WTC11 (cell line): Measurements from ENCODE around the gene COL5A1.

Experiments
- CREB1 ChIP-seq: sonication (generic); formaldehyde crosslinking; IDR thresholded peaks from 2 replicates; pipeline ENCODE4 v1.8.0; 2023; ENCODE audit warnings: mild to moderate bottlenecking, missing genetic modification reagents
- GABPB1 ChIP-seq: sonication (generic); formaldehyde crosslinking; IDR thresholded peaks from 2 replicates; pipeline ENCODE4 v1.8.1; 2023; ENCODE audit warnings: mild to moderate bottlenecking, missing genetic modification reagents
- NR2C2 ChIP-seq: sonication (generic); formaldehyde crosslinking; IDR thresholded peaks from 2 replicates; pipeline ENCODE4 v1.8.0; 2022; ENCODE audit warnings: mild to moderate bottlenecking, missing genetic modification reagents
- OVOL2 ChIP-seq: fragments of 250-450 bp; sonication (Bioruptor Pico); IDR thresholded peaks from 2 replicates; pipeline ENCODE4 v1.9.0; 2021; ENCODE audit warnings: mild to moderate bottlenecking, borderline replicate concordance
- TEAD4 ChIP-seq: sonication (generic); formaldehyde crosslinking; IDR thresholded peaks from 2 replicates; pipeline ENCODE4 v1.8.0; 2022; ENCODE audit warnings: mild to moderate bottlenecking, missing genetic modification reagents
- TF ChIP-seq, protein P1 (sequence below): fragments of 200-600 bp; IDR thresholded peaks from 2 replicates; pipeline ENCODE4 v1.8.0; 2022; ENCODE audit warnings: antibody characterized with exemption
- TF ChIP-seq, protein P2 (sequence below): sonication (generic); formaldehyde crosslinking; IDR thresholded peaks from 2 replicates; pipeline ENCODE4 v1.8.1; 2023; ENCODE audit warnings: mild to moderate bottlenecking, missing genetic modification reagents, moderate library complexity
- TF ChIP-seq, protein P3 (sequence below): sonication (generic); formaldehyde crosslinking; conservative IDR thresholded peaks from 2 replicates; pipeline ENCODE4 v1.8.1; 2023; ENCODE audit warnings: mild to moderate bottlenecking, low read depth, missing genetic modification reagents, moderate library complexity
- TF ChIP-seq, protein P4 (sequence below): sonication (generic); formaldehyde crosslinking; IDR thresholded peaks from 2 replicates; pipeline ENCODE4 v1.8.1; 2022; ENCODE audit warnings: low read depth, missing genetic modification reagents, borderline replicate concordance

DNA sequence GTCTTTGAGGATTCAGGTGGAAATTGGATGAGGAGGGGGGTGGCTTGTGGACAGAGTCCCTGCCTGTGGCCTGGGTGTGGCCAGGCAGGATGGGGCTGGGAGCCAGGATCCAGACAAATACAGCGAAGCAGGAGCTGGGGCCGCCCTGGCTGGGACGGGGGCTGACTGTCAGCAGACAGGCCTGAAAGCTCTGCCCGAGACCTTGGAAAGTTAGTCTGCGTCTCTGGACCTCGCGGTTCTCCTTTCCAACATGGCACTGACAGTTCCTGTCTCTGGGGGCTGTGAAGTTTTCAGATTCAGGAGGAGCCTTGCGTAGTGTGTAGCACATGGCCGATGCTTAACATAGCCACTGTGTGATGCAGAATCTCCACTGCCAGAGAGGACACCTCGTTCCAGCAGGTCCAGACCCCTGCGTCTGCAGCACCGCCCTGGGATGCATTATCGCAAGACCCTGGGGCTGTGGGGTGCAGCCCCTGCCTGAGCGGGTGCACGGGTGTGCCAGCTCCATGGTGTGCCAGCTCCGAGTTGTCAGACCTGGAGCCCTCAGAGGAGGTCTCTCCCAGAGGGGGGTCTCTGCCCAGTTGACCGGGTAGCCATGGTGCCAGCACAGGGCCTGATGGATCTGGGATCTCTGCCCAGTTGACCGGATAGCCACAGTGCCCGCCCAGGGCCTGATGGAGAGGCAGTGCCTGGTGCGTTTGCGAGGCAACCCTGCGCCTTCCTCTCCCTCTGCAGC, 89.3 kb downstream of the COL5A1 start:
- TF ChIP-seq, protein P1, sequence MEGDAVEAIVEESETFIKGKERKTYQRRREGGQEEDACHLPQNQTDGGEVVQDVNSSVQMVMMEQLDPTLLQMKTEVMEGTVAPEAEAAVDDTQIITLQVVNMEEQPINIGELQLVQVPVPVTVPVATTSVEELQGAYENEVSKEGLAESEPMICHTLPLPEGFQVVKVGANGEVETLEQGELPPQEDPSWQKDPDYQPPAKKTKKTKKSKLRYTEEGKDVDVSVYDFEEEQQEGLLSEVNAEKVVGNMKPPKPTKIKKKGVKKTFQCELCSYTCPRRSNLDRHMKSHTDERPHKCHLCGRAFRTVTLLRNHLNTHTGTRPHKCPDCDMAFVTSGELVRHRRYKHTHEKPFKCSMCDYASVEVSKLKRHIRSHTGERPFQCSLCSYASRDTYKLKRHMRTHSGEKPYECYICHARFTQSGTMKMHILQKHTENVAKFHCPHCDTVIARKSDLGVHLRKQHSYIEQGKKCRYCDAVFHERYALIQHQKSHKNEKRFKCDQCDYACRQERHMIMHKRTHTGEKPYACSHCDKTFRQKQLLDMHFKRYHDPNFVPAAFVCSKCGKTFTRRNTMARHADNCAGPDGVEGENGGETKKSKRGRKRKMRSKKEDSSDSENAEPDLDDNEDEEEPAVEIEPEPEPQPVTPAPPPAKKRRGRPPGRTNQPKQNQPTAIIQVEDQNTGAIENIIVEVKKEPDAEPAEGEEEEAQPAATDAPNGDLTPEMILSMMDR: no peak
- TF ChIP-seq OVOL2 (CRISPR knock-in tag) (no peak), NR2C2 (CRISPR knock-in tag) (no peak), TEAD4 (CRISPR knock-in tag) (no peak), CREB1 (CRISPR knock-in tag) (no peak), GABPB1 (CRISPR knock-in tag) (no peak)
- TF ChIP-seq, protein P2, sequence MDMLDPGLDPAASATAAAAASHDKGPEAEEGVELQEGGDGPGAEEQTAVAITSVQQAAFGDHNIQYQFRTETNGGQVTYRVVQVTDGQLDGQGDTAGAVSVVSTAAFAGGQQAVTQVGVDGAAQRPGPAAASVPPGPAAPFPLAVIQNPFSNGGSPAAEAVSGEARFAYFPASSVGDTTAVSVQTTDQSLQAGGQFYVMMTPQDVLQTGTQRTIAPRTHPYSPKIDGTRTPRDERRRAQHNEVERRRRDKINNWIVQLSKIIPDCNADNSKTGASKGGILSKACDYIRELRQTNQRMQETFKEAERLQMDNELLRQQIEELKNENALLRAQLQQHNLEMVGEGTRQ: no peak
- TF ChIP-seq, protein P3, sequence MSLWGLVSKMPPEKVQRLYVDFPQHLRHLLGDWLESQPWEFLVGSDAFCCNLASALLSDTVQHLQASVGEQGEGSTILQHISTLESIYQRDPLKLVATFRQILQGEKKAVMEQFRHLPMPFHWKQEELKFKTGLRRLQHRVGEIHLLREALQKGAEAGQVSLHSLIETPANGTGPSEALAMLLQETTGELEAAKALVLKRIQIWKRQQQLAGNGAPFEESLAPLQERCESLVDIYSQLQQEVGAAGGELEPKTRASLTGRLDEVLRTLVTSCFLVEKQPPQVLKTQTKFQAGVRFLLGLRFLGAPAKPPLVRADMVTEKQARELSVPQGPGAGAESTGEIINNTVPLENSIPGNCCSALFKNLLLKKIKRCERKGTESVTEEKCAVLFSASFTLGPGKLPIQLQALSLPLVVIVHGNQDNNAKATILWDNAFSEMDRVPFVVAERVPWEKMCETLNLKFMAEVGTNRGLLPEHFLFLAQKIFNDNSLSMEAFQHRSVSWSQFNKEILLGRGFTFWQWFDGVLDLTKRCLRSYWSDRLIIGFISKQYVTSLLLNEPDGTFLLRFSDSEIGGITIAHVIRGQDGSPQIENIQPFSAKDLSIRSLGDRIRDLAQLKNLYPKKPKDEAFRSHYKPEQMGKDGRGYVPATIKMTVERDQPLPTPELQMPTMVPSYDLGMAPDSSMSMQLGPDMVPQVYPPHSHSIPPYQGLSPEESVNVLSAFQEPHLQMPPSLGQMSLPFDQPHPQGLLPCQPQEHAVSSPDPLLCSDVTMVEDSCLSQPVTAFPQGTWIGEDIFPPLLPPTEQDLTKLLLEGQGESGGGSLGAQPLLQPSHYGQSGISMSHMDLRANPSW (CRISPR knock-in tag): no peak
- TF ChIP-seq, protein P4, sequence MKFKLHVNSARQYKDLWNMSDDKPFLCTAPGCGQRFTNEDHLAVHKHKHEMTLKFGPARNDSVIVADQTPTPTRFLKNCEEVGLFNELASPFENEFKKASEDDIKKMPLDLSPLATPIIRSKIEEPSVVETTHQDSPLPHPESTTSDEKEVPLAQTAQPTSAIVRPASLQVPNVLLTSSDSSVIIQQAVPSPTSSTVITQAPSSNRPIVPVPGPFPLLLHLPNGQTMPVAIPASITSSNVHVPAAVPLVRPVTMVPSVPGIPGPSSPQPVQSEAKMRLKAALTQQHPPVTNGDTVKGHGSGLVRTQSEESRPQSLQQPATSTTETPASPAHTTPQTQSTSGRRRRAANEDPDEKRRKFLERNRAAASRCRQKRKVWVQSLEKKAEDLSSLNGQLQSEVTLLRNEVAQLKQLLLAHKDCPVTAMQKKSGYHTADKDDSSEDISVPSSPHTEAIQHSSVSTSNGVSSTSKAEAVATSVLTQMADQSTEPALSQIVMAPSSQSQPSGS (CRISPR knock-in tag): no peak
